Neural cell (in vitro differentiated cells): Measurements from ENCODE around the gene FOXK1. TPM values are rescaled to one million over a fixed set of nuclear protein-coding genes. Genes with fewer than 3 reads are reported as not detected.

Experiments used
- H2AFZ ChIP-seq: fragments of 200-600, 300-800 bp; sonication (generic), shearing (Covaris generic); 2 replicates; pipeline ENCODE4 v1.6.0; 2014; ENCODE audit warnings: low read depth, mild to moderate bottlenecking, antibody characterized with exemption, low read length, moderate library complexity
- H3F3A ChIP-seq: fragments of 200-600 bp; shearing (Covaris generic); 2 replicates; pipeline ENCODE4 v1.6.1; 2016; ENCODE audit warnings: mild to moderate bottlenecking, moderate library complexity, mixed read lengths, antibody characterized with exemption, low read length; ENCODE audit not compliant: insufficient read depth, poor library complexity, severe bottlenecking
- H3K27ac ChIP-seq: fragments of 200-600, 300-800 bp; sonication (generic), shearing (Covaris generic); 2 replicates; pipeline ENCODE4 v1.5.1; 2014; ENCODE audit warnings: mild to moderate bottlenecking, low read length, moderate library complexity
- H3K27me3 ChIP-seq: fragments of 300-800, 200-600 bp; sonication (generic), shearing (Covaris generic); 2 replicates; pipeline ENCODE4 v1.6.0; 2014; ENCODE audit warnings: mild to moderate bottlenecking, low read depth, low read length, moderate library complexity; ENCODE audit not compliant: insufficient read depth
- H3K36me3 ChIP-seq: fragments of 300-800, 200-600 bp; sonication (generic), shearing (Covaris generic); 2 replicates; pipeline ENCODE4 v1.5.1; 2014; ENCODE audit warnings: mild to moderate bottlenecking, antibody characterized with exemption, low read length, moderate library complexity; ENCODE audit not compliant: insufficient read depth
- H3K4me2 ChIP-seq: fragments of 300-800, 200-600 bp; sonication (generic), shearing (Covaris generic); 2 replicates; pipeline ENCODE4 v1.6.0; 2014; ENCODE audit warnings: mild to moderate bottlenecking, low read length
- H3K4me3 ChIP-seq: fragments of 300-800, 200-600 bp; sonication (generic), shearing (Covaris generic); 2 replicates; pipeline ENCODE4 v1.5.1; 2014; ENCODE audit warnings: mild to moderate bottlenecking, low read length, moderate library complexity
- H3K79me2 ChIP-seq: fragments of 200-600 bp; shearing (Covaris generic); replicated peaks from 2 replicates; pipeline ENCODE4 v1.6.0; 2014; ENCODE audit warnings: mild to moderate bottlenecking, low read length, moderate library complexity; ENCODE audit not compliant: insufficient read depth
- H3K9ac ChIP-seq: fragments of 300-800, 200-600 bp; sonication (generic), shearing (Covaris generic); 2 replicates; pipeline ENCODE4 v1.6.1; 2016; ENCODE audit warnings: mild to moderate bottlenecking, low read length, mixed read lengths
- H3K9me2 ChIP-seq: fragments of 200-600 bp; shearing (Covaris generic); 2 replicates; pipeline ENCODE4 v1.6.1; 2016; ENCODE audit warnings: mild to moderate bottlenecking, low read length, mixed read lengths; ENCODE audit not compliant: insufficient read depth
- H3K9me3 ChIP-seq: fragments of 200-600, 300-800 bp; sonication (generic), shearing (Covaris generic); 2 replicates; pipeline ENCODE4 v1.6.1; 2016; ENCODE audit warnings: mild to moderate bottlenecking, mixed run types, low read length, moderate library complexity, mixed read lengths
- H4K20me1 ChIP-seq: fragments of 200-600 bp; shearing (Covaris generic); 2 replicates; pipeline ENCODE4 v1.6.1; 2016; ENCODE audit warnings: mild to moderate bottlenecking, mixed run types; ENCODE audit not compliant: insufficient read depth
- CTCF ChIP-seq: fragments of 450-650 bp; IDR thresholded peaks from 2 replicates; pipeline ENCODE4 v1.5.1; 2014; ENCODE audit warnings: antibody characterized with exemption, mild to moderate bottlenecking, moderate library complexity; ENCODE audit not compliant: poor library complexity, severe bottlenecking
- EP300 ChIP-seq: fragments of 450-650 bp; conservative IDR thresholded peaks from 2 replicates; pipeline ENCODE4 v1.6.1; 2014; ENCODE audit warnings: antibody characterized with exemption, mild to moderate bottlenecking, moderate library complexity; ENCODE audit not compliant: poor library complexity, severe bottlenecking
- EZH2 ChIP-seq: fragments of 200-600, 300-800 bp; shearing (Covaris generic), sonication (generic); IDR thresholded peaks from 2 replicates; pipeline ENCODE4 v1.6.1; 2014; ENCODE audit warnings: antibody characterized with exemption, low read length, borderline replicate concordance, mild to moderate bottlenecking; ENCODE audit not compliant: insufficient read depth, poor library complexity, severe bottlenecking
- MXI1 ChIP-seq: fragments of 450-650 bp; conservative IDR thresholded peaks from 2 replicates; pipeline ENCODE4 v1.6.1; 2014; ENCODE audit warnings: antibody characterized with exemption, mild to moderate bottlenecking; ENCODE audit not compliant: poor library complexity, severe bottlenecking
- POLR2AphosphoS5 ChIP-seq: IDR thresholded peaks from 2 replicates; pipeline ENCODE4 v1.6.1; 2012
- RAD21 ChIP-seq: fragments of 450-650 bp; conservative IDR thresholded peaks from 2 replicates; pipeline ENCODE4 v1.6.1; 2014; ENCODE audit warnings: antibody characterized with exemption, mild to moderate bottlenecking, moderate library complexity
- REST ChIP-seq: IDR thresholded peaks from 2 replicates; pipeline ENCODE4 v1.6.1; 2012; ENCODE audit warnings: borderline replicate concordance
- SMC3 ChIP-seq: fragments of 450-650 bp; conservative IDR thresholded peaks from 2 replicates; pipeline ENCODE4 v1.6.1; 2014; ENCODE audit warnings: antibody characterized with exemption, mild to moderate bottlenecking, moderate library complexity; ENCODE audit not compliant: poor library complexity
- TAF1 ChIP-seq: IDR thresholded peaks from 2 replicates; pipeline ENCODE4 v1.6.1; 2012; ENCODE audit warnings: low read depth
- polyA plus RNA-seq: library from polyadenylated mRNA; depleted of rRNA; stranded (reverse); fragments of >200 nt; gene quantifications from 2 replicates; pipeline ENCODE4 v1.2.3, GENCODE V29; 2014

Gene FOXK1
- polyA plus RNA-seq, 1 donor from 2014 or later: 7.4 TPM

- Histone ChIP-seq H3K4me3 (no peak overlapping the region), H3K9me3 (no peaks in the 10 kb centered on the region), H3K27ac (no peak overlapping the region), H2AFZ (no peak overlapping the region), H3F3A (no peaks in the 10 kb centered on the region), H3K4me2 (no peak overlapping the region), H3K9me2 (no peaks in the 10 kb centered on the region), H3K27me3 (no peaks in the 10 kb centered on the region), H3K9ac (no peak overlapping the region), H4K20me1 (no peaks in the 10 kb centered on the region), H3K36me3 (no peaks in the 10 kb centered on the region), H3K79me2 (peaks cover 10% of the 10 kb centered on the region)
- TF ChIP-seq CTCF (no peak), REST (no peak), POLR2AphosphoS5 (no peak), SMC3 (no peak), EP300 (no peak), MXI1 (no peak), EZH2 (no peak), TAF1 (no peak), RAD21 (no peak)
Measured at GRCh38 chr7:4715410-4715776, 33.3 kb downstream of the FOXK1 start.

- Histone ChIP-seq H3K36me3 (no peaks in the 10 kb centered on the region), H3K9me2 (no peaks in the 10 kb centered on the region), H3F3A (no peaks in the 10 kb centered on the region), H3K9ac (no peak overlapping the region), H3K9me3 (no peaks in the 10 kb centered on the region), H3K27ac (no peak overlapping the region), H2AFZ (no peak overlapping the region), H3K79me2 (peaks cover 10% of the 10 kb centered on the region), H3K27me3 (no peaks in the 10 kb centered on the region), H4K20me1 (no peaks in the 10 kb centered on the region), H3K4me3 (no peak overlapping the region), H3K4me2 (no peak overlapping the region)
- TF ChIP-seq CTCF (no peak), SMC3 (no peak), MXI1 (no peak), RAD21 (no peak), REST (no peak), TAF1 (no peak), EZH2 (no peak), EP300 (no peak), POLR2AphosphoS5 (no peak)
Measured at GRCh38 chr7:4716946-4717795, 35.1 kb downstream of the FOXK1 start.
